ENCODE data around the gene ARL8B. TPM values are rescaled to one million over a fixed set of nuclear protein-coding genes. Genes with fewer than 3 reads are reported as not detected.
"Not testable (repeated sequence)": the region's sequence is repeated elsewhere in the genome, so short reads cannot be mapped to it uniquely, and the experiment has no call there.

The ARL8B gene
- total and polyA plus RNA-seq, 9 of the 15 experiments (the other 6 are each of a cell fraction or from before 2014, with no cell fraction given) = 28.5 to 99.4 (median 77.2) TPM

- TF ChIP-seq REST (IDR thresholded peaks at IDR 0.05; ENCODE audit: borderline replicate concordance) (peak; percentile 37; the same call in 1 of the 2 replicates), STAT5A (IDR thresholded peaks at IDR 0.05; ENCODE audit: borderline replicate concordance, low read length) (peak; percentile 53; the same call in 1 of the 2 replicates), CC2D1A (IDR thresholded peaks at IDR 0.05) (0 out of 2 replicates have a peak, but pooled peaks have one; percentile 31), DDX20 (tag; IDR thresholded peaks at IDR 0.05; ENCODE audit: low read depth) (peak; percentile 91), SMAD4 (CRISPR knock-in tag; conservative IDR thresholded peaks at IDR 0.05) (peak; percentile 92), FOXJ2 (tag; IDR thresholded peaks at IDR 0.05) (0 out of 2 replicates have a peak, but pooled peaks have one; percentile 24), RNF219 (CRISPR knock-in tag; IDR thresholded peaks at IDR 0.05) (peak; percentile 15; the same call in 1 of the 2 replicates), CBFA2T2 (conservative IDR thresholded peaks at IDR 0.05) (peak; percentile 89), ID3 (tag; IDR thresholded peaks at IDR 0.05) (peak; percentile 99), ZBTB9 (CRISPR knock-in tag; IDR thresholded peaks at IDR 0.05) (peak; percentile 83)
- not testable (repeated sequence) for TF ChIP-seq REST (CRISPR knock-in tag; IDR thresholded peaks at IDR 0.05; ENCODE audit: low read depth); ID3 (CRISPR knock-in tag; IDR thresholded peaks at IDR 0.05)
Observed at GRCh38 chr3:5081973-5082788, 39.9 kb upstream of the ARL8B start (continued).

All from K562 (cell line).